Panc1 (cell line): ENCODE data around the gene AEBP2.

Source experiments
- SIN3A ChIP-seq: IDR thresholded peaks from 2 replicates; pipeline ENCODE4 v1.6.1; 2012; ENCODE audit warnings: low read depth, mild to moderate bottlenecking, low read length, moderate library complexity, borderline replicate concordance; ENCODE audit not compliant: insufficient read depth
- TF ChIP-seq, protein P1 (sequence below): fragments of 450-650 bp; IDR thresholded peaks from 2 replicates; pipeline ENCODE4 v1.5.1; 2017; ENCODE audit warnings: mild to moderate bottlenecking

- TF ChIP-seq, protein P1, sequence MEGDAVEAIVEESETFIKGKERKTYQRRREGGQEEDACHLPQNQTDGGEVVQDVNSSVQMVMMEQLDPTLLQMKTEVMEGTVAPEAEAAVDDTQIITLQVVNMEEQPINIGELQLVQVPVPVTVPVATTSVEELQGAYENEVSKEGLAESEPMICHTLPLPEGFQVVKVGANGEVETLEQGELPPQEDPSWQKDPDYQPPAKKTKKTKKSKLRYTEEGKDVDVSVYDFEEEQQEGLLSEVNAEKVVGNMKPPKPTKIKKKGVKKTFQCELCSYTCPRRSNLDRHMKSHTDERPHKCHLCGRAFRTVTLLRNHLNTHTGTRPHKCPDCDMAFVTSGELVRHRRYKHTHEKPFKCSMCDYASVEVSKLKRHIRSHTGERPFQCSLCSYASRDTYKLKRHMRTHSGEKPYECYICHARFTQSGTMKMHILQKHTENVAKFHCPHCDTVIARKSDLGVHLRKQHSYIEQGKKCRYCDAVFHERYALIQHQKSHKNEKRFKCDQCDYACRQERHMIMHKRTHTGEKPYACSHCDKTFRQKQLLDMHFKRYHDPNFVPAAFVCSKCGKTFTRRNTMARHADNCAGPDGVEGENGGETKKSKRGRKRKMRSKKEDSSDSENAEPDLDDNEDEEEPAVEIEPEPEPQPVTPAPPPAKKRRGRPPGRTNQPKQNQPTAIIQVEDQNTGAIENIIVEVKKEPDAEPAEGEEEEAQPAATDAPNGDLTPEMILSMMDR = no peak
- no peak for TF ChIP-seq SIN3A
Observed at GRCh38 chr12:19421503-19422282, 17.6 kb upstream of the AEBP2 start.
